Karpas-422 (cell line): ENCODE results near the gene TTC12. TPM values are rescaled to one million over a fixed set of nuclear protein-coding genes. Genes with fewer than 3 reads are reported as not detected.
A peak's percentile ranks its signal among the peaks of the same experiment; 100 is the strongest.

ENCODE experiments used
- DNase-seq: peaks from one replicate; pipeline ENCODE4 v3.0.0-alpha.2; 2015
- H2AFZ ChIP-seq: fragments of 200-600 bp; sonication (generic); 2 replicates; pipeline ENCODE4 v1.6.1; 2014; ENCODE audit warnings: antibody characterized with exemption, low read length, mixed read lengths
- H3K27ac ChIP-seq: fragments of 200-600 bp; sonication (generic); 2 replicates; pipeline ENCODE4 v1.5.1; 2014; ENCODE audit warnings: mild to moderate bottlenecking, low read length, moderate library complexity
- H3K27me3 ChIP-seq: fragments of 200-600 bp; sonication (generic); 2 replicates; pipeline ENCODE4 v1.6.1; 2014; ENCODE audit warnings: low read length, mixed read lengths
- H3K36me3 ChIP-seq: fragments of 200-600 bp; sonication (generic); 2 replicates; pipeline ENCODE4 v1.6.1; 2014; ENCODE audit warnings: low read length, mixed read lengths; ENCODE audit not compliant: insufficient read depth
- H3K4me1 ChIP-seq: fragments of 200-600 bp; sonication (generic); 2 replicates; pipeline ENCODE4 v1.6.1; 2014; ENCODE audit warnings: mild to moderate bottlenecking, low read length, mixed read lengths
- H3K4me2 ChIP-seq: fragments of 200-600 bp; sonication (generic); 2 replicates; pipeline ENCODE4 v1.6.1; 2014; ENCODE audit warnings: low read length, low read depth, mild to moderate bottlenecking; ENCODE audit not compliant: poor library complexity, severe bottlenecking
- H3K4me3 ChIP-seq: fragments of 200-600 bp; sonication (generic); 2 replicates; pipeline ENCODE4 v1.5.1; 2014; ENCODE audit warnings: mild to moderate bottlenecking, antibody characterized with exemption, low read length, mixed read lengths
- H3K79me2 ChIP-seq: fragments of 200-600 bp; sonication (generic); 2 replicates; pipeline ENCODE4 v1.6.1; 2014; ENCODE audit warnings: mild to moderate bottlenecking, low read length, mixed read lengths
- H3K9ac ChIP-seq: fragments of 200-600 bp; sonication (generic); 2 replicates; pipeline ENCODE4 v1.6.0; 2014; ENCODE audit warnings: low read length
- H3K9me2 ChIP-seq: fragments of 200-600 bp; sonication (generic), shearing (Covaris generic); replicated peaks from 2 replicates; pipeline ENCODE4 v1.6.0; 2014; ENCODE audit warnings: mild to moderate bottlenecking, low read length, moderate library complexity; ENCODE audit not compliant: insufficient read depth
- H3K9me3 ChIP-seq: fragments of 300-700, 200-600 bp; sonication (generic); 2 replicates; pipeline ENCODE4 v1.6.1; 2014; ENCODE audit warnings: low read length, mixed read lengths
- H4K20me1 ChIP-seq: fragments of 200-600 bp; sonication (generic); 2 replicates; pipeline ENCODE4 v1.6.1; 2014; ENCODE audit warnings: mild to moderate bottlenecking, antibody characterized with exemption, low read length, low read depth; ENCODE audit not compliant: insufficient read depth
- total RNA-seq: library from RNA; depleted of rRNA; stranded (reverse); fragments of >200 nt; shearing (Covaris generic); gene quantifications from 2 replicates; pipeline ENCODE4 v1.2.3, GENCODE V29; 2014; ENCODE audit warnings: low replicate concordance

TTC12 gene
- total RNA-seq, 1 experiment from 2014 or later, result 7.2 TPM

- no peaks in the 10 kb centered on the region for H3K27me3 ChIP-seq
- no peak overlapping the region for H3K9ac ChIP-seq
- H3K27ac ChIP-seq, result no peak overlapping the region
- peaks cover 16% of the 10 kb centered on the region for H3K4me1 ChIP-seq
- DNase-seq, result no peak
- H3K36me3 ChIP-seq, result no peaks in the 10 kb centered on the region
- H3K4me3 ChIP-seq, result no peak overlapping the region
- H2AFZ ChIP-seq, result no peak overlapping the region
- no peak overlapping the region for H3K4me2 ChIP-seq
- no peaks in the 10 kb centered on the region for H3K9me2 ChIP-seq
- no peaks in the 10 kb centered on the region for H4K20me1 ChIP-seq
- peaks cover 10% of the 10 kb centered on the region; the same call in 1 of the 2 replicates for H3K79me2 ChIP-seq
- H3K9me3 ChIP-seq, result no peaks in the 10 kb centered on the region
Measured at GRCh38 chr11:113311536-113311935, 2.8 kb upstream of the TTC12 start.

- Histone ChIP-seq H4K20me1 (no peaks in the 10 kb centered on the region), H3K79me2 (peaks cover 10% of the 10 kb centered on the region; the same call in 1 of the 2 replicates), H3K9ac (peak overlapping the region; percentile 64), H3K4me1 (peaks cover 16% of the 10 kb centered on the region), H3K36me3 (no peaks in the 10 kb centered on the region), H3K27me3 (no peaks in the 10 kb centered on the region), H3K9me2 (no peaks in the 10 kb centered on the region), H3K4me2 (peak overlapping the region; percentile 73), H3K4me3 (peak overlapping the region; percentile 86), H2AFZ (peak overlapping the region; percentile 32; the same call in 1 of the 2 replicates), H3K9me3 (no peaks in the 10 kb centered on the region), H3K27ac (no peak overlapping the region)
- no peak for DNase-seq
Measured at GRCh38 chr11:113313601-113314000, 782 bp upstream of the TTC12 start.

- Histone ChIP-seq H3K9ac (peak overlapping the region; percentile 64), H3K36me3 (no peaks in the 10 kb centered on the region), H3K79me2 (peaks cover 10% of the 10 kb centered on the region; the same call in 1 of the 2 replicates), H3K27ac (no peak overlapping the region), H3K9me3 (no peaks in the 10 kb centered on the region), H3K4me3 (peak overlapping the region; percentile 86), H3K9me2 (no peaks in the 10 kb centered on the region), H4K20me1 (no peaks in the 10 kb centered on the region), H3K4me2 (peak overlapping the region; percentile 73), H3K4me1 (peaks cover 16% of the 10 kb centered on the region), H3K27me3 (no peaks in the 10 kb centered on the region), H2AFZ (peak overlapping the region; percentile 32; the same call in 1 of the 2 replicates)
- DNase-seq, result no peak
Measured at GRCh38 chr11:113314065-113314388, 356 bp upstream of the TTC12 start.

- Histone ChIP-seq H3K4me1 (peaks cover 16% of the 10 kb centered on the region), H3K9ac (no peak overlapping the region; the same call in 1 of the 2 replicates), H3K9me3 (no peaks in the 10 kb centered on the region), H3K79me2 (peaks cover 10% of the 10 kb centered on the region; the same call in 1 of the 2 replicates), H2AFZ (no peak overlapping the region), H3K27me3 (no peaks in the 10 kb centered on the region), H3K27ac (no peak overlapping the region), H3K4me3 (peak overlapping the region; percentile 86; the same call in 1 of the 2 replicates), H4K20me1 (no peaks in the 10 kb centered on the region), H3K4me2 (peak overlapping the region; percentile 69), H3K36me3 (no peaks in the 10 kb centered on the region), H3K9me2 (no peaks in the 10 kb centered on the region)
- no peak for DNase-seq
Measured at GRCh38 chr11:113315811-113316210, 1.4 kb downstream of the TTC12 start.

GRCh38 chr11:113316256-113316655, 1.9 kb downstream of the TTC12 start:
- no peak for DNase-seq
- no peak overlapping the region for H3K27ac ChIP-seq

GRCh38 chr11:113317339-113317738, 3.0 kb downstream of the TTC12 start:
- Histone ChIP-seq H3K9ac (no peak overlapping the region), H3K4me1 (peaks cover 16% of the 10 kb centered on the region), H3K9me2 (no peaks in the 10 kb centered on the region), H3K79me2 (peaks cover 10% of the 10 kb centered on the region; the same call in 1 of the 2 replicates), H3K27ac (no peak overlapping the region), H3K4me2 (no peak overlapping the region), H3K9me3 (no peaks in the 10 kb centered on the region), H4K20me1 (no peaks in the 10 kb centered on the region), H3K4me3 (no peak overlapping the region), H3K27me3 (no peaks in the 10 kb centered on the region), H2AFZ (no peak overlapping the region), H3K36me3 (no peaks in the 10 kb centered on the region)
- no peak for DNase-seq

More at GRCh38 chr11:113316256-113316655, 1.9 kb downstream of the TTC12 start:
- H3K9me3 ChIP-seq, result no peaks in the 10 kb centered on the region
- no peak overlapping the region for H3K4me2 ChIP-seq
- peaks cover 10% of the 10 kb centered on the region; the same call in 1 of the 2 replicates for H3K79me2 ChIP-seq
- H3K9me2 ChIP-seq, result no peaks in the 10 kb centered on the region
- H3K4me1 ChIP-seq, result peaks cover 16% of the 10 kb centered on the region
- no peak overlapping the region for H3K9ac ChIP-seq
- H4K20me1 ChIP-seq, result no peaks in the 10 kb centered on the region
- no peaks in the 10 kb centered on the region for H3K27me3 ChIP-seq
- no peak overlapping the region for H2AFZ ChIP-seq
- H3K36me3 ChIP-seq, result no peaks in the 10 kb centered on the region
- no peak overlapping the region for H3K4me3 ChIP-seq

GRCh38 chr11:113319085-113319484, 4.7 kb downstream of the TTC12 start:
- Histone ChIP-seq H3K4me2 (no peak overlapping the region), H3K4me1 (peaks cover 9% of the 10 kb centered on the region), H4K20me1 (no peaks in the 10 kb centered on the region), H2AFZ (no peak overlapping the region), H3K9me2 (no peaks in the 10 kb centered on the region), H3K36me3 (no peaks in the 10 kb centered on the region), H3K9me3 (no peaks in the 10 kb centered on the region), H3K9ac (no peak overlapping the region), H3K4me3 (no peak overlapping the region), H3K27me3 (no peaks in the 10 kb centered on the region), H3K79me2 (peaks cover 10% of the 10 kb centered on the region; the same call in 1 of the 2 replicates), H3K27ac (no peak overlapping the region)
- DNase-seq, result no peak

- H2AFZ ChIP-seq, result no peak overlapping the region
- no peaks in the 10 kb centered on the region for H3K9me2 ChIP-seq
- no peaks in the 10 kb centered on the region for H4K20me1 ChIP-seq
- H3K4me3 ChIP-seq, result no peak overlapping the region
- H3K27ac ChIP-seq, result no peak overlapping the region
- H3K36me3 ChIP-seq, result no peaks in the 10 kb centered on the region
- no peak for DNase-seq
- no peak overlapping the region for H3K4me2 ChIP-seq
- no peaks in the 10 kb centered on the region for H3K9me3 ChIP-seq
- H3K4me1 ChIP-seq, result no peaks in the 10 kb centered on the region
- H3K9ac ChIP-seq, result no peak overlapping the region
- H3K27me3 ChIP-seq, result no peaks in the 10 kb centered on the region
- H3K79me2 ChIP-seq, result no peaks in the 10 kb centered on the region
Measured at GRCh38 chr11:113322158-113322557, 7.8 kb downstream of the TTC12 start.
